H1 (cell line): ENCODE measurements around the gene PPM1L. TPM values are rescaled to one million over a fixed set of nuclear protein-coding genes. Genes with fewer than 3 reads are reported as not detected.

Source experiments
- CTCF ChIA-PET: fragments of 300-600 bp; sonication (Branson Sonifier 250); formaldehyde crosslinking; loops from one replicate; lab custom pipeline; 2021; ENCODE audit not compliant: partially characterized antibody; lab: Charles Lee
- POLR2A ChIA-PET: fragments of 300-600 bp; sonication (Branson Sonifier 250); formaldehyde crosslinking; loops from one replicate; lab custom pipeline; 2021; ENCODE audit warnings: inconsistent platforms; ENCODE audit not compliant: partially characterized antibody; lab: Charles Lee
- DNase-seq, 2 experiments: peaks; one replicate each; pipeline versions ENCODE4 v3.0.0 to v3.0.0-alpha.2; 2010 to 2022; ENCODE audit warnings: low spot score in 2 of 2, low read depth in 1 of 2, mixed read lengths in 1 of 2
- FAIRE-seq: peaks from 2 replicates; lab custom pipeline; 2011; peaks lifted over from hg19 to GRCh38; lab: Jason Lieb, UNC
- H2AFZ ChIP-seq: 2 replicates; pipeline ENCODE4 v1.8.1; 2012; ENCODE audit warnings: low read length, inconsistent platforms
- H2AK5ac ChIP-seq: 2 replicates; pipeline ENCODE4 v1.6.1; 2013; ENCODE audit warnings: low read depth, low read length
- H2BK120ac ChIP-seq: replicated peaks from 2 replicates; pipeline ENCODE3; 2013; ENCODE audit warnings: low read depth, low read length, inconsistent platforms
- H2BK12ac ChIP-seq: 2 replicates; pipeline ENCODE4 v1.6.1; 2013; ENCODE audit warnings: low read depth, low read length
- H2BK15ac ChIP-seq: 2 replicates; pipeline ENCODE4 v1.6.1; 2013; ENCODE audit warnings: low read length
- H2BK20ac ChIP-seq: 2 replicates; pipeline ENCODE4 v1.6.1; 2013; ENCODE audit warnings: low read length
- H2BK5ac ChIP-seq: 2 replicates; pipeline ENCODE4 v1.6.1; 2013; ENCODE audit warnings: low read depth, low read length
- H3K14ac ChIP-seq: 2 replicates; pipeline ENCODE4 v1.6.1; 2013; ENCODE audit warnings: inconsistent platforms; ENCODE audit not compliant: insufficient read length
- H3K18ac ChIP-seq: 2 replicates; pipeline ENCODE4 v1.6.1; 2013; ENCODE audit warnings: low read length; ENCODE audit errors: extremely low read depth
- H3K23ac ChIP-seq: 2 replicates; pipeline ENCODE4 v1.6.1; 2013; ENCODE audit warnings: inconsistent platforms; ENCODE audit not compliant: insufficient read length
- H3K23me2 ChIP-seq: 2 replicates; pipeline ENCODE4 v1.6.1; 2013; ENCODE audit warnings: low read depth, low read length
- H3K27ac ChIP-seq: 2 replicates; pipeline ENCODE4 v1.6.1; 2011; ENCODE audit warnings: low read depth, low read length, inconsistent platforms
- H3K27me3 ChIP-seq, 4 experiments: replicated peaks in 1 of 4; 1 replicate in 1 of 4; 2 replicates in 3 of 4; pipeline versions ENCODE4 v1.6.1 to v1.8.1; 2011 to 2013; ENCODE audit warnings: low read length in 3 of 4, mild to moderate bottlenecking in 3 of 4, inconsistent platforms in 2 of 4, mixed read lengths in 2 of 4, moderate library complexity in 1 of 4; ENCODE audit not compliant: control insufficient read depth in 3 of 4, insufficient read depth in 3 of 4; ENCODE audit errors: extremely low read depth in 1 of 4
- H3K36me3 ChIP-seq, 4 experiments: 2 replicates each; pipeline versions ENCODE4 v1.6.1 to v1.8.1; 2011 to 2013; ENCODE audit warnings: mild to moderate bottlenecking in 4 of 4, low read length in 3 of 4, moderate library complexity in 2 of 4, control low read depth in 1 of 4, inconsistent platforms in 1 of 4; ENCODE audit not compliant: insufficient read depth in 4 of 4, control insufficient read depth in 2 of 4
- H3K4ac ChIP-seq: replicated peaks from 2 replicates; pipeline ENCODE3; 2013; ENCODE audit warnings: low read length, low read depth, mixed read lengths, inconsistent platforms; ENCODE audit not compliant: insufficient read length
- H3K4me1 ChIP-seq, 4 experiments: replicated peaks in 1 of 4; 1 replicate in 1 of 4; 2 replicates in 3 of 4; pipeline versions ENCODE4 v1.6.1 to v1.8.1; 2011 to 2013; ENCODE audit warnings: low read length in 3 of 4, inconsistent platforms in 2 of 4, mixed read lengths in 1 of 4; ENCODE audit not compliant: insufficient read depth in 4 of 4, control insufficient read depth in 3 of 4
- H3K4me2 ChIP-seq, 2 experiments: 2 replicates each; pipeline versions ENCODE4 v1.6.1 to v1.8.1; 2011 to 2013; ENCODE audit warnings: low read depth in 2 of 2, low read length in 2 of 2, control low read depth in 1 of 2, inconsistent platforms in 1 of 2, mild to moderate bottlenecking in 1 of 2; ENCODE audit not compliant: insufficient read depth in 1 of 2
- H3K4me3 ChIP-seq, 4 experiments: fragments of 200-600, 300-600 bp in 1 of 4; sonication (generic), shearing (Covaris generic), sonication (Bioruptor Twin) in 1 of 4; 2 replicates each; pipeline versions ENCODE4 v1.5.1 to v1.8.1; 2011 to 2016; ENCODE audit warnings: low read length in 4 of 4, low read depth in 3 of 4, control low read depth in 2 of 4, inconsistent platforms in 2 of 4, mild to moderate bottlenecking in 2 of 4, mixed read lengths in 1 of 4, moderate library complexity in 1 of 4; ENCODE audit not compliant: insufficient read depth in 2 of 4; ENCODE audit errors: extremely low read depth in 1 of 4
- H3K56ac ChIP-seq: replicated peaks from 2 replicates; pipeline ENCODE3; 2013; ENCODE audit warnings: low read depth, mild to moderate bottlenecking, mixed read lengths, low read length, inconsistent platforms; ENCODE audit not compliant: insufficient read length
- H3K79me1 ChIP-seq: 2 replicates; pipeline ENCODE4 v1.6.1; 2013; ENCODE audit warnings: low read depth, low read length, control low read depth
- H3K79me2 ChIP-seq, 2 experiments: 2 replicates each; pipeline versions ENCODE4 v1.6.1 to v1.8.1; 2012 to 2013; ENCODE audit warnings: low read length in 2 of 2, mild to moderate bottlenecking in 2 of 2, inconsistent platforms in 1 of 2; ENCODE audit not compliant: insufficient read depth in 2 of 2, control insufficient read depth in 1 of 2
- H3K9ac ChIP-seq, 4 experiments: replicated peaks in 1 of 4; 1 replicate in 1 of 4; 2 replicates in 3 of 4; pipeline versions ENCODE4 v1.6.1 to v1.8.1; 2011 to 2013; ENCODE audit warnings: low read depth in 3 of 4, low read length in 3 of 4, control low read depth in 2 of 4, mild to moderate bottlenecking in 2 of 4, moderate library complexity in 2 of 4, inconsistent platforms in 1 of 4; ENCODE audit errors: extremely low read depth in 1 of 4
- H3K9me3 ChIP-seq, 2 experiments: 2 replicates each; pipeline versions ENCODE4 v1.6.1 to v1.8.1; 2012 to 2013; ENCODE audit warnings: mild to moderate bottlenecking in 2 of 2, moderate library complexity in 2 of 2, control low read depth in 1 of 2, inconsistent platforms in 1 of 2, low read depth in 1 of 2, low read length in 1 of 2, mixed read lengths in 1 of 2; ENCODE audit not compliant: insufficient read depth in 2 of 2
- H4K20me1 ChIP-seq, 2 experiments: replicated peaks in 1 of 2; 2 replicates each; pipeline versions ENCODE3 to v1.8.1; 2011 to 2013; ENCODE audit warnings: inconsistent platforms in 2 of 2, low read length in 2 of 2, mild to moderate bottlenecking in 1 of 2; ENCODE audit not compliant: insufficient read depth in 2 of 2, control insufficient read depth in 1 of 2
- H4K5ac ChIP-seq: 2 replicates; pipeline ENCODE4 v1.6.1; 2013; ENCODE audit warnings: low read length, low read depth, mixed read lengths, inconsistent platforms; ENCODE audit not compliant: insufficient read length
- H4K8ac ChIP-seq: 2 replicates; pipeline ENCODE4 v1.8.0; 2013; ENCODE audit warnings: mild to moderate bottlenecking, moderate library complexity, low read length, inconsistent platforms; ENCODE audit not compliant: insufficient read depth; ENCODE audit errors: extremely low read depth
- H4K91ac ChIP-seq: replicated peaks from 2 replicates; pipeline ENCODE3; 2013; ENCODE audit warnings: low read length, mixed read lengths, inconsistent platforms; ENCODE audit not compliant: insufficient read length
- CHD2 ChIP-seq: IDR thresholded peaks from 2 replicates; pipeline ENCODE4 v1.6.1; 2012; ENCODE audit warnings: low read length, improper control_type of control experiment
- HDAC6 ChIP-seq: IDR thresholded peaks from one replicate; pipeline ENCODE4 v1.7.1; 2012; ENCODE audit warnings: low read depth, mild to moderate bottlenecking, inconsistent platforms, low read length, moderate library complexity
- KDM4A ChIP-seq: IDR thresholded peaks from one replicate; pipeline ENCODE4 v1.7.1; 2012; ENCODE audit warnings: low read depth, mild to moderate bottlenecking, moderate library complexity, low read length, inconsistent platforms; ENCODE audit not compliant: severe bottlenecking
- SRF ChIP-seq: IDR thresholded peaks from 2 replicates; pipeline ENCODE4 v1.6.1; 2011; ENCODE audit warnings: mild to moderate bottlenecking, low read depth, low read length, moderate library complexity
- WGBS, 2 experiments: shearing (Covaris generic) in 1 of 2; methylation state at CpG; one replicate each; pipeline versions ENCODE4 v1.1.6 to v1.1.7; 2013 to 2015; ENCODE audit warnings: low lambda C conversion rate in 2 of 2, mixed read lengths in 2 of 2, inconsistent platforms in 1 of 2, low coverage in 1 of 2, missing lambda C conversion rate in 1 of 2; ENCODE audit not compliant: insufficient replicate concordance in 2 of 2, insufficient coverage in 1 of 2, insufficient read length in 1 of 2; ENCODE audit errors: extremely low coverage in 1 of 2, missing lambda C conversion rate in 1 of 2; 5-methylcytosine and 5-hydroxymethylcytosine counted together
- polyA plus RNA-seq, 7 experiments: library from polyadenylated mRNA; depleted of rRNA in 3 of 7; stranded (reverse) in 5 of 7; unstranded in 2 of 7; fragments of >200 nt in 5 of 7; fragments of 200-250 nt in 2 of 7; gene quantifications; 1 replicate in 5 of 7; 2 replicates in 1 of 7; 4 replicates in 1 of 7; pipeline versions ENCODE4 v1.2.1 to v1.2.3, GENCODE V29; 2011 to 2013; ENCODE audit warnings: missing spikeins in 2 of 7, mixed read lengths in 2 of 7
- total RNA-seq: library from RNA; stranded (reverse); fragmentation: NEBNext Ultra II Directional; extraction: Animal tissue kit (Norgen Biotek cat#: 25700); gene quantifications from 2 replicates; pipeline ENCODE4 v1.2.1, GENCODE V29; 2021

PPM1L gene
- total and polyA plus RNA-seq, 2 of the 8 experiments (the other 6 are each of a cell fraction or from before 2014, with no cell fraction given) = 2.8 to 18.1 TPM

GRCh38 chr3:161016417-161017313 is 260.6 kb downstream of the PPM1L start:
- CTCF ChIA-PET = interaction anchor here (1.0 to 1.3 kb wide), 2 partner anchors 10 to 259 kb away, joined by 3 to 4 read pairs; no protein-coding TSS in a partner anchor
- H2BK5ac ChIP-seq = no peak overlapping the region
- no peak overlapping the region for H2BK12ac ChIP-seq
- H3K14ac ChIP-seq = no peak overlapping the region
- no peak overlapping the region for H4K8ac ChIP-seq
- H3K36me3 ChIP-seq = no peaks in the 10 kb centered on the region
- H3K4me3 ChIP-seq = no peak overlapping the region
- H3K79me2 ChIP-seq = no peaks in the 10 kb centered on the region
- no peak overlapping the region for H3K23ac ChIP-seq
- no peak for DNase-seq
- H3K56ac ChIP-seq = no peak overlapping the region
- H3K18ac ChIP-seq = no peak overlapping the region
- H2AK5ac ChIP-seq = no peak overlapping the region
- no peaks in the 10 kb centered on the region for H3K27me3 ChIP-seq
- H3K79me1 ChIP-seq = no peaks in the 10 kb centered on the region; the same call in 1 of the 2 replicates
- no peak overlapping the region for H3K9ac ChIP-seq
- H2AFZ ChIP-seq = no peak overlapping the region
- no peak overlapping the region for H2BK120ac ChIP-seq
- no peaks in the 10 kb centered on the region for H4K20me1 ChIP-seq
- no peaks in the 10 kb centered on the region for H3K9me3 ChIP-seq
- POLR2A ChIA-PET = no interaction called here
- H3K4ac ChIP-seq = no peak overlapping the region
- no peak overlapping the region for H3K4me2 ChIP-seq
- H4K91ac ChIP-seq = no peak overlapping the region
- H3K4me1 ChIP-seq = no peaks in the 10 kb centered on the region
- H2BK20ac ChIP-seq = no peak overlapping the region
- no peak for FAIRE-seq
- H4K5ac ChIP-seq = no peak overlapping the region
- no peak overlapping the region for H3K27ac ChIP-seq
- no peak overlapping the region for H2BK15ac ChIP-seq
- WGBS, 2 experiments = 89% methylated on average over 6 of the region's 6 CpGs; no CpG with 5 or more reads in 1 of the 2 experiments
- H3K23me2 ChIP-seq = no peaks in the 10 kb centered on the region
- TF ChIP-seq KDM4A (no peak), HDAC6 (no peak), CHD2 (no peak), SRF (no peak)
